T-cell (primary cell): ENCODE data around the gene TMEM72. TPM values are rescaled to one million over a fixed set of nuclear protein-coding genes. Genes with fewer than 3 reads are reported as not detected.

Source experiments
- ATAC-seq, 4 experiments: fragments of 200-7000 bp in 3 of 4; fragments of 150-1000 bp in 1 of 4; cut with Tn5 transposase; replicated peaks in 1 of 4; 1 replicate in 3 of 4; 2 replicates in 1 of 4; pipeline ENCODE4 v1.10.0; 2021; ENCODE audit warnings: moderate library complexity in 3 of 4, mild to moderate bottlenecking in 2 of 4, moderate number of reproducible peaks in 1 of 4
- CTCF ChIA-PET, 2 donors: fragments of 300-600 bp; sonication (Branson Sonifier 250); formaldehyde crosslinking; loops; one replicate each; lab custom pipeline; 2022; ENCODE audit warnings: antibody characterized with exemption in 2 of 2; lab: Charles Lee
- POLR2A ChIA-PET, 2 donors: fragments of 300-600 bp; sonication (Branson Sonifier 250); formaldehyde crosslinking; loops; one replicate each; lab custom pipeline; 2022; ENCODE audit warnings: antibody characterized with exemption in 2 of 2; lab: Charles Lee
- DNase-seq, 35 experiments: peaks; one replicate each; pipeline versions ENCODE4 v3.0.0 to v3.0.0-alpha.2; 2013 to 2023
- H3K27ac ChIP-seq: one replicate; pipeline ENCODE4 v1.5.1; 2013; ENCODE audit warnings: low read length
- H3K27me3 ChIP-seq, 2 experiments: replicated peaks in 1 of 2; 1 replicate in 1 of 2; 2 replicates in 1 of 2; pipeline versions ENCODE4 v1.6.1 to v1.7.0; 2013; ENCODE audit warnings: low read length in 1 of 2, mixed read lengths in 1 of 2; ENCODE audit not compliant: control insufficient read depth in 2 of 2, insufficient read depth in 2 of 2; ENCODE audit errors: extremely low read depth in 1 of 2
- H3K36me3 ChIP-seq, 2 donors: 1 replicate in 1 of 2; 2 replicates in 1 of 2; pipeline versions ENCODE4 v1.6.1 to v1.7.0; 2013; ENCODE audit warnings: low read length in 1 of 2; ENCODE audit not compliant: control insufficient read depth in 2 of 2, insufficient read depth in 1 of 2; ENCODE audit errors: extremely low read depth in 1 of 2
- H3K4me1 ChIP-seq, 2 experiments: 1 replicate in 1 of 2; 2 replicates in 1 of 2; pipeline versions ENCODE4 v1.6.1 to v1.7.0; 2013; ENCODE audit warnings: low read length in 2 of 2, mixed read lengths in 1 of 2; ENCODE audit not compliant: insufficient read depth in 2 of 2, control insufficient read depth in 1 of 2; ENCODE audit errors: extremely low read depth in 1 of 2
- H3K4me3 ChIP-seq, 2 donors: 1 replicate in 1 of 2; 2 replicates in 1 of 2; pipeline versions ENCODE4 v1.5.1 to v1.7.0; 2013; ENCODE audit warnings: mild to moderate bottlenecking in 2 of 2, low read length in 1 of 2, moderate library complexity in 1 of 2; ENCODE audit not compliant: control insufficient read depth in 1 of 2; ENCODE audit errors: extremely low read depth in 1 of 2
- H3K9me3 ChIP-seq: 2 replicates; pipeline ENCODE4 v1.7.0; 2013
- H3K27ac Mint-ChIP-seq, 2 donors: one replicate each; pipeline ENCODE4 v1.8.0; 2020 to 2021; ENCODE audit warnings: mild to moderate bottlenecking in 2 of 2, mixed read lengths in 2 of 2
- H3K27me3 Mint-ChIP-seq, 2 donors: one replicate each; pipeline ENCODE4 v1.8.0; 2021 to 2022; ENCODE audit warnings: mixed read lengths in 2 of 2
- H3K36me3 Mint-ChIP-seq: one replicate; pipeline ENCODE4 v1.8.0; 2021; ENCODE audit warnings: mixed read lengths
- H3K4me1 Mint-ChIP-seq, 3 donors: one replicate each; pipeline ENCODE4 v1.8.0; 2020 to 2022; ENCODE audit warnings: mixed read lengths in 3 of 3, mild to moderate bottlenecking in 1 of 3
- H3K4me3 Mint-ChIP-seq, 3 donors: one replicate each; pipeline ENCODE4 v1.8.0; 2020 to 2022; ENCODE audit warnings: mild to moderate bottlenecking in 3 of 3, mixed read lengths in 3 of 3, moderate library complexity in 3 of 3
- H3K9me3 Mint-ChIP-seq, 3 donors: one replicate each; pipeline ENCODE4 v1.8.0; 2020 to 2022; ENCODE audit warnings: mixed read lengths in 3 of 3
- whole genome bisulfite sequencing: methylation state at CpG from one replicate; pipeline ENCODE4 v1.1.5; 2013; ENCODE audit warnings: missing lambda C conversion rate; ENCODE audit not compliant: insufficient coverage; 5-methylcytosine and 5-hydroxymethylcytosine counted together
- total RNA-seq, 35 experiments: library from RNA in 6 of 35; stranded (reverse) in 6 of 35; fragments of 120-200 nt in 1 of 35; gene quantifications; one replicate each; pipeline versions ENCODE4 v1.2.1 to v1.2.4 and lab custom pipeline; 2013 to 2026

Gene TMEM72
- total RNA-seq, 5 donors from 2014 or later (not counting 1 experiment from before 2014, with no cell fraction given) = 0.13 TPM; not detected in 4

DNA sequence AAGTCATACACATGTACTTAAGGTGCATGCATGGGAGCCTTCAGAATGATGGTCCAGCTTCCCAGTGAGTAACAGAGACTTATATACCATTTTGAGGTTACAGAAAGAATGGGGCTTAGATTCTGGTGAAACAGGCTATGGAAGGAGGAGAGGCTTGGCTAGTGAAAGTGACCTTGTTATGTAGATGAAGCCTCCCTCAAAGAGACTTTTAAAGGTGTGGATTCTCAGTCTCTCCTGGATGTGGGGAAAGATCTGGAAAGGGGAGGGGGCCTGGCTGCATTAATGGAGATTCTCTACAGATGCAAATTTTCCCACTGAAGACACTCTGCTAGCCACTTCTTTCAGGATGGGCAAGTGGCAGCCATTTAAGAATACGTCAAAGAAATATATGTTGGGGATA is 54.0 kb downstream of the TMEM72 start:
- H3K27ac ChIP-seq = no peak overlapping the region
- ATAC-seq (no peak), DNase-seq (peak in 1 of 35 experiments; percentile 17)
- ChIA-PET CTCF (no interaction called here), POLR2A (no interaction called here)
- no CpG with 5 or more reads among the region's 1 CpG for WGBS
- H3K9me3 Mint-ChIP-seq = no peaks in the 10 kb centered on the region
- peaks cover 12 to 38% of the 10 kb centered on the region in 2 experiments for H3K4me1 ChIP-seq
- no peaks in the 10 kb centered on the region for H3K36me3 ChIP-seq
- no peaks in the 10 kb centered on the region for H3K36me3 Mint-ChIP-seq
- no peak overlapping the region for H3K4me3 Mint-ChIP-seq
- H3K27me3 ChIP-seq = peaks cover 0 to 3% of the 10 kb centered on the region in 2 experiments
- H3K4me1 Mint-ChIP-seq = peaks cover 30 to 42% (median 34%) of the 10 kb centered on the region in 3 donors
- H3K27ac Mint-ChIP-seq = no peak overlapping the region
- peaks cover 0 to 4% of the 10 kb centered on the region in 2 donors for H3K27me3 Mint-ChIP-seq
- H3K9me3 ChIP-seq = no peaks in the 10 kb centered on the region
- no peak overlapping the region for H3K4me3 ChIP-seq

DNA sequence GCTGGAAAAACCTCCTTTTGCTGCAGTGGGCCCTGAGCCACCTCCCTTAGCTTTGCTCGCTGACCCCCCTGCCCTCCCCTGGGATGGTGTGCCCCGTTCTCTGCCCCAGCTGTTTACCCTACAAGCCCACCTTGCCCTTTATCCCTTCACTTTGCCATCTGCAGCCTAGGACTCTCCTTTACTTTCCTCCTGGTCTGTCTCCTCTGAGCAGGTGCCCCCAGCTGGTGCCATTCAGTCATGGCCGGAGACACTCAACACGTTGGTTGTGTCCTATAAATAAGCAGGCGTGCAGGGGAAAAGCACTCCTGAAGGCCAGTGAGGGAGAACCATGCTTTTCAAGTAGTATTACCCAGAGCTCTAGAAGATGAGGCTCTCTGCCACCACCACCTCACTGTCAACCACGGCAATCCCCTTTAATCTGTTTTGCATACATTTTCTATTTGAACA is 54.5 kb downstream of the TMEM72 start:
- peaks cover 24 to 37% (median 28%) of the 10 kb centered on the region in 3 donors for H3K4me1 Mint-ChIP-seq
- POLR2A ChIA-PET = no interaction called here
- H3K27me3 Mint-ChIP-seq = peaks cover 0 to 4% of the 10 kb centered on the region in 2 donors
- Histone ChIP-seq H3K4me1 (peaks cover 12 to 35% of the 10 kb centered on the region in 2 experiments), H3K36me3 (no peaks in the 10 kb centered on the region), H3K27ac (no peak overlapping the region), H3K9me3 (no peaks in the 10 kb centered on the region), H3K27me3 (peaks cover 0 to 3% of the 10 kb centered on the region in 2 experiments), H3K4me3 (no peak overlapping the region)
- H3K27ac Mint-ChIP-seq = no peak overlapping the region
- H3K4me3 Mint-ChIP-seq = no peak overlapping the region
- CTCF ChIA-PET = interaction anchor here in 1 of 2 donors (0.9 kb wide), 1 partner anchor 33 kb away, joined by 4 read pairs; no protein-coding TSS in a partner anchor
- no peaks in the 10 kb centered on the region for H3K9me3 Mint-ChIP-seq
- ATAC-seq (no peak), DNase-seq (peak in 2 of 35 experiments; percentile 2 to 12)
- WGBS = 89% methylated on average over 4 of the region's 6 CpGs
- H3K36me3 Mint-ChIP-seq = no peaks in the 10 kb centered on the region

DNA sequence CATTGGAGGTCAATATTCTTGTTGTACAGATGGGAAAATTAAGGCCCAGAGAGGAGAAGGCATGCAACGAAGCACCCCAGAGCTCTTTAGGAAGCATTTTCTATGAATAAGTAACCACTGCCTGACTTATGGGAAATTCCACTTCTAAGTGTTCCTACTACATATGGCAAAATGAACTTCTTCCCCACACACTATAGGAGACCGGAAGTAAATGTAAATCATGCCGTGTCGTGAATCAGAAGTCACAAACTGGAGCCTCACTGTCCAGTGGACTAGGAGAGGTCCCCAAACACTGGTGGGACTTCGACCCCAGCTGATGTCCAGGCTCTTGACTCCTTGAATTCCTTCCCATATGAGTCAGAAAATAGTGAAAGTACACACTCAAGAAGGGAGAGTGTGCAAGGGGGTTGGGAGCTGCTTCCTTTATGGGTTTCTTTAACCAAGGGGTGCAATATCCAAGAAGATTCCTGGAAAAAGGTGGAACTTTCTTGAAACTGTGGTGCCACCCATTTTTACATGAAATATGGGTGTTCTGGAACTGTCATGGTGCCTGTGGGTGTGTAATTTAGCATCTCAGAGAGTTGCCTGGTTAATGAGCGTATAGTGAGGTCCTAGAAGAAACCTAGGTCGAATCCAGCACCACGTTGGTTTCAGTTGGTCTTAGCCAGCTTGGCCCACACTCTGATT is 55.1 kb downstream of the TMEM72 start:
- no peak overlapping the region for H3K27ac ChIP-seq
- Mint-ChIP-seq H3K4me3 (no peak overlapping the region), H3K9me3 (no peaks in the 10 kb centered on the region), H3K36me3 (no peaks in the 10 kb centered on the region), H3K27me3 (peaks cover 0 to 4% of the 10 kb centered on the region in 2 donors), H3K4me1 (peaks cover 22 to 33% (median 23%) of the 10 kb centered on the region in 3 donors), H3K27ac (no peak overlapping the region)
- 82% methylated on average over 2 of the region's 8 CpGs for WGBS
- H3K27me3 ChIP-seq = peaks cover 0 to 3% of the 10 kb centered on the region in 2 experiments
- ChIA-PET CTCF (interaction anchor here in 1 of 2 donors (0.9 kb wide), 1 partner anchor 33 kb away, joined by 4 read pairs; no protein-coding TSS in a partner anchor), POLR2A (no interaction called here)
- no peaks in the 10 kb centered on the region for H3K9me3 ChIP-seq
- DNase-seq (no peak), ATAC-seq (no peak)
- peaks cover 12 to 35% of the 10 kb centered on the region in 2 experiments for H3K4me1 ChIP-seq
- no peaks in the 10 kb centered on the region for H3K36me3 ChIP-seq
- H3K4me3 ChIP-seq = no peak overlapping the region

DNA sequence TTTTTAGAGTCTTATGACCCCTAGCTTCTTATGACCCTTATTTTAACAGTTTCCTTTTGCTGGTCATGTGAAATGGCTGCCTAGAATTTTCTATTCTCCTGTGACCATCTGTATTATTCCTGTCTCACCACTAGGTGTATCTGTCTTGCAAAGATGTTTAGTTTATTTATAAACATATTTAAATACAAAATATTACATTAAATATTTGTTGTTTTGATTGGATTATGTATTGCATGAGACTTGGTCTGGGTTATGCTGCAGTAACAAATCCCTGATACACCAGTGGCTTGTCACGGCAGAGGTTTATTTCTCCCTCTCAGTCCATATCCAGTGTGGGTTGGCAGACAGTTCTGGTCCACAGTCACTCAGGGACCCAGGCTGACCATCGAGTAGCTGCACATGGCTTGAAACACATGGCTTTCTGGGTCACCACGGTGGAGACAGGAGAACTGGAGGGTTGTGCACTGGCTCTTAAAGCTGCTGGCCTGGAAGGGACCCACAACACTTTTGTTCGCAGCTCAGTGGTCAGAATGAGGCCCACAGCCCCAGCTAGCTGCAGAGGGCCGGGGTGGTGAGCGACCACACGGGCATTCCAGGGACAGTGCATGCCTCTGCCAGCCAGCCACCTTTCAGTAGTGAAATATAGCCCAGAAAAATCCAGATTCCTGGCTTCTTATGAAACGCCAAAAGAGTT is 55.8 kb downstream of the TMEM72 start:
- Histone ChIP-seq H3K27ac (no peak overlapping the region), H3K9me3 (no peaks in the 10 kb centered on the region), H3K36me3 (no peaks in the 10 kb centered on the region), H3K27me3 (peaks cover 0 to 3% of the 10 kb centered on the region in 2 experiments), H3K4me3 (no peak overlapping the region), H3K4me1 (peaks cover 12 to 35% of the 10 kb centered on the region in 2 experiments)
- DNase-seq (no peak), ATAC-seq (no peak)
- H3K9me3 Mint-ChIP-seq = no peaks in the 10 kb centered on the region
- H3K27ac Mint-ChIP-seq = no peak overlapping the region
- peaks cover 0 to 4% of the 10 kb centered on the region in 2 donors for H3K27me3 Mint-ChIP-seq
- WGBS = 88% methylated on average over 6 of the region's 8 CpGs
- no peaks in the 10 kb centered on the region for H3K36me3 Mint-ChIP-seq
- peaks cover 22 to 33% (median 23%) of the 10 kb centered on the region in 3 donors for H3K4me1 Mint-ChIP-seq
- CTCF ChIA-PET = no interaction called here
- H3K4me3 Mint-ChIP-seq = no peak overlapping the region
- POLR2A ChIA-PET = no interaction called here

DNA sequence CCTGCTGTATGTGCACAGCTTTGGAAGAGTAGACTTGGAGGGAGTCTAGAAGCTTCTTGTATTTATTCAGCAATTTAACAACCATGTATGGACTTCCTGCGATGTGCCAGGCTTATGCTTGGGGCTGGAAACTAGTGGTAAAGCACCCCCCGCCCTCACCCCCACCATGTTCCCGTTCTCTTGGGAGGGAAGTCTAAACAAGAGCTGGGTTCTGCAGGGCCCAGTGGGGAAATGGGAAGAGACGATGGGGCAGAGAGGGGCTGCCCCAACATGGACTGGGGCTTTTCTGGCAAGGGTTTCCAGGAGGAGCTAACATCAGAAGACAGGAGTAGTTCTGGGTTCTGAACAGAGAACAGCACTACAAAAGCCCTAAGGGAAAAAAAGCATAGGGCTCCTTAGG is 56.5 kb downstream of the TMEM72 start:
- Histone ChIP-seq H3K4me3 (no peak overlapping the region), H3K9me3 (no peaks in the 10 kb centered on the region), H3K27me3 (peaks cover 0 to 3% of the 10 kb centered on the region in 2 experiments), H3K4me1 (peaks cover 12 to 35% of the 10 kb centered on the region in 2 experiments), H3K27ac (peak overlapping the region; percentile 8), H3K36me3 (no peaks in the 10 kb centered on the region)
- ChIA-PET POLR2A (no interaction called here), CTCF (no interaction called here)
- Mint-ChIP-seq H3K4me3 (peak overlapping the region in 1 of 3 donors; percentile 0), H3K9me3 (no peaks in the 10 kb centered on the region), H3K36me3 (no peaks in the 10 kb centered on the region), H3K27me3 (peaks cover 0 to 3% of the 10 kb centered on the region in 2 donors), H3K27ac (peak overlapping the region in 1 of 2 donors; percentile 34), H3K4me1 (peaks cover 22 to 33% (median 23%) of the 10 kb centered on the region in 3 donors)
- ATAC-seq (no peak), DNase-seq (no peak)
- 71% methylated on average over 1 of the region's 4 CpGs for WGBS

DNA sequence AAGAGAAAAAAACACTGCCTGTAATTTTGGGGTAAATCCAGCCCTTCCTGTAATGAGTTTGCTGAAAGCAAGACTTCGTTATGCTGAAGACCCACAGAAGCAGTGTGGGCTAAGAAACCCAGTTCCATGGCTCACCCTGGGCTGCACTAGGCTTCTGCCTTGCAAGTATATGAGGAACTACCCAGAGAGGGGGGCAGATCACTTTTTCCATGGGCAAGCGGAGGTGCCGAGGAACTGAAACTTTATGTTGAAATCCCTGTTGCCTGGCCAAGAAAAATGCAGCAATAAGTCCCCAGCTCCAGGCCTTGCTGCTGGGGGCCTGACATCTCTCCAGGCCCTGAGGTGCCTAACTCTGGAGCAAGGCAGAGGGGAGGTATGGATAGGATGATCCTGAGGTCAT is 57.0 kb downstream of the TMEM72 start:
- Mint-ChIP-seq H3K4me1 (peaks cover 22 to 33% (median 23%) of the 10 kb centered on the region in 3 donors), H3K36me3 (no peaks in the 10 kb centered on the region), H3K27me3 (no peaks in the 10 kb centered on the region), H3K4me3 (peak overlapping the region in 1 of 3 donors; percentile 0), H3K27ac (peak overlapping the region; percentile 20 to 34), H3K9me3 (no peaks in the 10 kb centered on the region)
- ChIA-PET CTCF (no interaction called here), POLR2A (no interaction called here)
- no peaks in the 10 kb centered on the region for H3K9me3 ChIP-seq
- H3K27ac ChIP-seq = peak overlapping the region; percentile 8
- no peaks in the 10 kb centered on the region for H3K27me3 ChIP-seq
- no peaks in the 10 kb centered on the region for H3K36me3 ChIP-seq
- ATAC-seq (peak in 1 of 4 experiments; percentile 40), DNase-seq (peak in 1 of 35 experiments; percentile 33)
- peaks cover 12 to 37% of the 10 kb centered on the region in 2 experiments for H3K4me1 ChIP-seq
- WGBS = 16% methylated on average over 2 of the region's 3 CpGs
- no peak overlapping the region for H3K4me3 ChIP-seq
